Measurements from ENCODE around the gene TSSK6.

Gene TSSK6

GRCh38 chr19:19530889-19531288, 15.5 kb upstream of the TSSK6 start:
- DNase-seq (ENCODE audit: low read depth): no peak

GRCh38 chr19:19530423-19530804, 15.1 kb upstream of the TSSK6 start:
- no peak for DNase-seq (ENCODE audit: low read depth)

GRCh38 chr19:19529783-19530422, 14.6 kb upstream of the TSSK6 start:
- DNase-seq (ENCODE audit: low read depth): no peak

DNA sequence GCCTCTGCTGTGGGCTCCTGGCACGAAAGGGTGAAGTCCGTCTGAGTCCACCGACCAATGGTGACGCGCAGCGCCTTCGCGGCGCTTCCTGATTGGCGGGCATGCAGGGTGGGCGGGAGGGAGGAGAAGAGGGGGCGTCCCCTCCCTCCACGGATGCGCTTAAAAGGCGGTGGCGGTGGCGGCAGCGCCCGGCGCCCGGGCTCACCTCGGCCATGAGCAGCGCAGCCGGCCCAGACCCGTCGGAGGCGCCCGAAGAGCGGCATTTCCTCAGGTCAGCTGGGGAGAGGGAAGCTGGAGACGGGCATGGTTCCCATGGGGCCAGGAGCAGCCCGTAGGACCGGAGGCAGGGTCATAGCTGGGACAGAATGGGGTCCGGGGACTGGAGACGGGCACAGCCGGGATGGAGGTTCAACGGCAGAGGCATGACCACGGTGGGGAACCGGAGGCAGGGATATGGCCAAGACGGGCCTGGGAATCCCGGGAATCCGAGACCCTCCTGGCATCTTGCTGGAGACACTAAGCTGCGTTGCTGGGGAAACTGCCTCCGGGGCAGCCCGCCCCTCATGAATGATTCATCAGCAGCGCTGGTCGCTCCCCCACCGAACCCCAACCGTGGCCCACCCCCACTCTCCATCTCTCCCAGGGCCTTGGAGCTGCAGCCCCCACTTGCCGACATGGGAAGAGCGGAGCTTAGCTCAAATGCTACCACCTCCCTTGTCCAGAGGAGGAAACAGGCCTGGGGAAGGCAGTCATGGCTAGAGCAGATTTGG, 13.6 kb upstream of the TSSK6 start, which contains the start of gene YJEFN3:
Gene YJEFN3, plus strand, starts transcription at position 191 of the 770 bp plus-strand sequence. Its CDS starts 22 bp downstream, at position 213.
- no peak for DNase-seq (ENCODE audit: low read depth)

DNA sequence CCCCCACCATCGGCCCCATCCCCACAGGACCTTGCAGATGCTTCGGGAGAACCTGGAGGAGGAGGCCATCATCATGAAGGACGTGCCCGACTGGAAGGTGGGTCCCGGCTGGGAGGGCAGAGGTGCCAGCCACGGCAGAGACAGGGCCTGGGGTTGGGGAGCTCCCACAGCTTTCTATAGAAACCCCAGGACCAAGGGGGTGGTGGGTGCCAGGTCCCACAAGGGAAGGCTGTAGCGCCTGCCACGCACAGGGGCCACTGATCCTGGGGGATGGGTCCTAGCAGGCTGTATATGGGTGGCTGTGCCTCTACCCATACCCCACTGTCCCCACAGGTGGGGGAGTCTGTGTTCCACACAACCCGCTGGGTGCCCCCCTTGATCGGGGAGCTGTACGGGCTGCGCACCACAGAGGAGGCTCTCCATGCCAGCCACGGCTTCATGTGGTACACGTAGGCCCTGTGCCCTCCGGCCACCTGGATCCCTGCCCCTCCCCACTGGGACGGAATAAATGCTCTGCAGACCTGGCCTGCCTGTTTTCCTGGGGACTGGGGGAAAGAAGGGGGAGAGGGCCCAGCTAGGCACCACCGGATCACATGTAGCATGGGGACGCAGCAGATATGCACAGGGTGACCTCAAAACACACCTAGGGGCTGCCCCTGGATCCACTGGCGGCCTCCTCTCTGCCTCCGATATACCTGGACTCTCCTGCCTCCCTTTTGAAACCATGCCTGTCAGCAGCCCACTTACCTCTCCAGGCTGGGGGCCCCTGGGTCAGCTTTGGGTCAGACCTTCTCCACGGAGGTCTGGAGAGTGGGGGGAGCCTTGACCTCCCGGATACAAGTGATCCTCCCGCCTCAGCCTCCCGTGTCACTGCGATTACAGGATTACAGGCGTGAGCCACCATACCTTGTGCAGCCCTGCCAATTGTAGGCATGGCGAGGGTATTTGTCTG, 12.6 kb upstream of the TSSK6 start:
- DNase-seq (ENCODE audit: low read depth): no peak

- DNase-seq (ENCODE audit: low read depth): no peak
Observed at GRCh38 chr19:19527371-19527656, 12.0 kb upstream of the TSSK6 start.

GRCh38 chr19:19526581-19527370, 11.4 kb upstream of the TSSK6 start:
- no peak for DNase-seq (ENCODE audit: low read depth)

- DNase-seq (ENCODE audit: low read depth): no peak
Observed at GRCh38 chr19:19525611-19526380, 10.4 kb upstream of the TSSK6 start.

DNA sequence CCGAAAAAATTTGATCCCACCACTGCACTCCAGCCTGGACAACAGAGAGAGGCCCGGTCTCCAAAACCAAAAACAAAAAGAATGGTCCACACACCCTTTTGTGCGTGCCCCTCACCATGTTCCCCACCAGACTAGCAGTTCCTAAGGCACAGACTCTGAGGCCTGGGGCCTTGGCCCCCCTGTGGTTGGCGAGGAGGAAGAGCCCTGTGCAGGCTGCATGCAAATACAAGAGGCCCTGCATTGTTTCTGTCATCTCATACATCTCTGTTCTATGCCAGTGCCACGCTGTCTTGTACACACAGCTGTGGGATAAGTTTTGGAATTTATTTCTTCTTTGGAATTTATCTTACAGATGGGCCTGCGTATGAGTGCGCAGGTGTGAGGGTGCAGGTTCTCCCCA, 8.7 kb upstream of the TSSK6 start:
- no peak for DNase-seq (ENCODE audit: low read depth)

- DNase-seq (ENCODE audit: low read depth): no peak
Observed at GRCh38 chr19:19523177-19523576, 7.8 kb upstream of the TSSK6 start.

GRCh38 chr19:19520989-19521388, 5.6 kb upstream of the TSSK6 start:
- no peak for DNase-seq (ENCODE audit: low read depth)

GRCh38 chr19:19517235-19517619, 1.9 kb upstream of the TSSK6 start:
- no peak for DNase-seq (ENCODE audit: low read depth)

DNA sequence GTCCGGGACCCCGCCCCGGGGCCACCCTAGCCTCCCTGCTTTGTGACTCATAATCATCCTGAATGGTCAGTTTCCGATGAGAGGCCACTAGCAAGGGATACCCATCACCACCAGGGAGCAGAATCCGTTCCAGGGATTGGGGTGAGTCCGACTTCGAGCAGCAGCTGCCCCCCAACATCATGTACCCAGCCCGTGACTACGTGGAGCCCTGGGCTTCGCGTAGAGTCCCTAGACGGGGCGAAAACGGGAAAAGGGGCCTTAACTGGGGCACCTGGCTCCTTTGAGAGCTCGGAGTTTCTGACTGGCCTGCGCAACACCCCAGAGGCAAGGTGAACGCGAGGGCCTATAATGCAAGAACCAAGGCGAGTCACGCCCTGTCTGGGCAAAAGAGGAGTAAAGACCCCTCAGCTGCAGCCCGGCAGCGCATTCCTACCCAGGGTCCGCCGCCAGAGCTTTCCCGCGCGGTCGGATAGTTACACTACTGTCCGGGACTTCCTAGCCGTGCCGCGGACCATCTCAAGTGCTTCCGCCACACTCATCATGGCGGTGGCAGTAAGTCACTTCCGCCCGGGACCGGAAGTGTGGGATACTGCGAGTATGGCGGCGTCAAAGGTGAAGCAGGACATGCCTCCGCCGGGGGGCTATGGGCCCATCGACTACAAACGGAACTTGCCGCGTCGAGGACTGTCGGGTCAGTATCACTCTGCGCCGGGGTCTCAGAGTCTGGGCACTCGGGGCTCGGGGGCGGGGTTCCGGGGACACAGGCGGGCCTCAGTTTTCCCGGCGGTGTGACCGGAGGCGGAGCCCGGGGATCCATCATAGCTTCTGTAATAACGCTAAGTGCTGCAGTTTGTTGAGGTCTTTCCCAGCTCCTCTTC, 533 bp upstream of the TSSK6 start, which contains the start of gene NDUFA13:
Gene NDUFA13, plus strand, starts transcription at position 584 of the 878 bp plus-strand sequence. Its CDS starts 14 bp downstream, at position 598.
- peak; percentile 86 for DNase-seq (ENCODE audit: low read depth)

- no peak for DNase-seq (ENCODE audit: low read depth)
Observed at GRCh38 chr19:19514215-19514657, 1.1 kb downstream of the TSSK6 start.

DNA sequence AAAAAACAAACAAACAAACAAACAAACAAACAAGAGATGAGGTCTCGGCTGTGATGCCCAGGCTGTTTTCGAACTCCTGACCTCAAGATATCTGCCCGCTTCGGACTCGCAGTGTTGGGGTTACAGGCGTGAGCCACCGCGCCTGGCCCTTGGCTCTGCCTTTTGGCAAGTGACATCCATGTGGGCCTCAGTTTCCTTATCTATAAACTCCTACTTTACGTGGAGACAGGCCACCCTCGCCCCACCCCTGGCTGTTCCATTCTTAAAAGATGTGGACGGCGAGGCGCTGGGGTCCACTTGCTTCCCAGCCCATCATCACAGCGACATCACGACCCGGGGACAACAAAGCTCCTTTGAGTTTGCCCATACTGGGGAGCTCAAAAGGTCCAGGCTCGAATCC, 1.7 kb downstream of the TSSK6 start:
- no peak for DNase-seq (ENCODE audit: low read depth)

DNA sequence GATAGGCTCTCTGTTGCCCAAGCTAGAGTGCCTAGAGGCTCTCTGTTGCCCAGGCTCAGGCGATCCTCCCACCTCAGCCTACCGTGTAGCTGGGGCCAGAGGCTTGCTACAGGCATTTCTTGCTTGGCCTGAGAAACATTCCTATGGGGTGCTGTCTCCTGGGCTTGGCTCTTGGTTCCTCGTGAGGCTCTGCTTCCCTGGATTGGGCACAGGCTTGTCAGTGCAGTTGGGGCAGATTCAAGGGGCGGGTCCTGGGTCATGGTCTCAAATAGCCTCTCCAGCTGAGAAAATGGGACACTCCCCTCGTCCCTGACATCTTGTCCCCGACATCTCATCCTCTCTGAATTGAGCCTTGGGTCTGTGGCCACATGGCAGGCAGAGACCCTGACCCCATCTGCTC, 4.9 kb downstream of the TSSK6 start:
- no peak for DNase-seq (ENCODE audit: low read depth)

GRCh38 chr19:19508217-19508616, 7.1 kb downstream of the TSSK6 start:
- DNase-seq (ENCODE audit: low read depth): no peak

DNA sequence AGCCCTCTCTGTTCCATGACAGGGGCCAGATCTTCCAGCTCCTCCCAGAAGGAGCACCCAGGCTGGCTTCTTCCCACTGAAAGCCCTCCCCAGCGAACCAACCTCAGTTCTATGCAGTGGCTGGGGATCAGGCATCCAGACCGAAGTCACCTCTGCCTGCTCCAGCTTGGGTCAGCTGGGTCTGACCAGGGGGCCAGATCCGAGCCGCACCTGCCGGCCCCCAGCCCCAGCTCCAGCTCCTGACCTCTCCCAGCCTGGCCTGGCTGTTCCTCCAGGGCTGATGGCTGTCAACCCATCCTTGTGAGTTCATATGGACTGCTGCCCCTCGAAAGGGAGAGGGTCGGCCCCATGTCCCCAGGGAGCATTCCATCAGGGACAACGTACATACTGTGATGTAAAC, 8.0 kb downstream of the TSSK6 start:
- DNase-seq (ENCODE audit: low read depth): no peak

DNA sequence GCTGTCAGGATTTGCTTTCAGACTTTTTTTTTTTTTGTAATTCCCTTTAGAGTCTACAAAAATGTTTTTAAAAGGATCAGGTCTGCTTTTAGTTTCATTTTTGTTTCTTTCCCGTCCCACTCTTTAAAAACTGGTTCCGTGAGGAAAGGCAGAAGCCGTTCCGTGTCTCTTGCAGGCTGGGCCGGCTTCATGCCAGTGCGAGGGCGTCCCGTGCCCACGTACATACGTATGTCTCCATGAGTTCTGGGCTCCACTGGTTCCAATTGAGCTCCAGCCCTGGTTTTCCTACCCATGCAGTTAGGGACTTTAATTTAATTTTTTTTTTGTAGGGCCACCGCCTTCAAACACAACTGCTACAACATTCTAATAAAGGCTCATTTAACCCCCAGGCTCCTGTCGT, 8.8 kb downstream of the TSSK6 start:
- DNase-seq (ENCODE audit: low read depth): no peak
